Measurements from ENCODE around the gene PIGP. TPM values are rescaled to one million over a fixed set of nuclear protein-coding genes. Genes with fewer than 3 reads are reported as not detected.

The PIGP gene
- total and polyA plus RNA-seq, 2 of the 13 experiments (the other 11 are each of a cell fraction or from before 2014, with no cell fraction given), result 14.8 to 33.4 TPM

GRCh38 chr21:37072988-37073416 is at the start of gene PIGP, which contains the start of gene TTC3 (continued):
- TF ChIP-seq NFAT5 (CRISPR knock-in tag; IDR thresholded peaks at IDR 0.05) (peak; percentile 43; the same call in 1 of the 2 replicates), AGO1 (IDR thresholded peaks at IDR 0.05; ENCODE audit: low read depth, low read length, poor library complexity, severe bottlenecking) (peak; percentile 50), ZFAT (CRISPR knock-in tag; conservative IDR thresholded peaks at IDR 0.05) (no peak), ZHX2 (IDR thresholded peaks at IDR 0.05; ENCODE audit: low read depth) (no peak; the same call in 1 of the 2 replicates), ZHX2 (CRISPR knock-in tag; IDR thresholded peaks at IDR 0.05; ENCODE audit: borderline replicate concordance) (no peak), ONECUT2 (CRISPR knock-in tag; IDR thresholded peaks at IDR 0.05) (0 out of 2 replicates have a peak, but pooled peaks have one; percentile 4), NR2C2 (CRISPR knock-in tag; IDR thresholded peaks at IDR 0.05; ENCODE audit: borderline replicate concordance) (0 out of 2 replicates have a peak, but pooled peaks have one; percentile 14), ZNF44 (CRISPR knock-in tag; IDR thresholded peaks at IDR 0.05) (no peak), DNMT1 (CRISPR knock-in tag; IDR thresholded peaks at IDR 0.05) (no peak), YEATS4 (CRISPR knock-in tag; IDR thresholded peaks at IDR 0.05; ENCODE audit: borderline replicate concordance) (peak; percentile 27), STAG1 (CRISPR knock-in tag; IDR thresholded peaks at IDR 0.05) (0 out of 2 replicates have a peak, but pooled peaks have one; percentile 5), DR1 (CRISPR knock-in tag; IDR thresholded peaks at IDR 0.05) (no peak; the same call in none of the 2 replicates)
- TF ChIP-seq, protein P1, sequence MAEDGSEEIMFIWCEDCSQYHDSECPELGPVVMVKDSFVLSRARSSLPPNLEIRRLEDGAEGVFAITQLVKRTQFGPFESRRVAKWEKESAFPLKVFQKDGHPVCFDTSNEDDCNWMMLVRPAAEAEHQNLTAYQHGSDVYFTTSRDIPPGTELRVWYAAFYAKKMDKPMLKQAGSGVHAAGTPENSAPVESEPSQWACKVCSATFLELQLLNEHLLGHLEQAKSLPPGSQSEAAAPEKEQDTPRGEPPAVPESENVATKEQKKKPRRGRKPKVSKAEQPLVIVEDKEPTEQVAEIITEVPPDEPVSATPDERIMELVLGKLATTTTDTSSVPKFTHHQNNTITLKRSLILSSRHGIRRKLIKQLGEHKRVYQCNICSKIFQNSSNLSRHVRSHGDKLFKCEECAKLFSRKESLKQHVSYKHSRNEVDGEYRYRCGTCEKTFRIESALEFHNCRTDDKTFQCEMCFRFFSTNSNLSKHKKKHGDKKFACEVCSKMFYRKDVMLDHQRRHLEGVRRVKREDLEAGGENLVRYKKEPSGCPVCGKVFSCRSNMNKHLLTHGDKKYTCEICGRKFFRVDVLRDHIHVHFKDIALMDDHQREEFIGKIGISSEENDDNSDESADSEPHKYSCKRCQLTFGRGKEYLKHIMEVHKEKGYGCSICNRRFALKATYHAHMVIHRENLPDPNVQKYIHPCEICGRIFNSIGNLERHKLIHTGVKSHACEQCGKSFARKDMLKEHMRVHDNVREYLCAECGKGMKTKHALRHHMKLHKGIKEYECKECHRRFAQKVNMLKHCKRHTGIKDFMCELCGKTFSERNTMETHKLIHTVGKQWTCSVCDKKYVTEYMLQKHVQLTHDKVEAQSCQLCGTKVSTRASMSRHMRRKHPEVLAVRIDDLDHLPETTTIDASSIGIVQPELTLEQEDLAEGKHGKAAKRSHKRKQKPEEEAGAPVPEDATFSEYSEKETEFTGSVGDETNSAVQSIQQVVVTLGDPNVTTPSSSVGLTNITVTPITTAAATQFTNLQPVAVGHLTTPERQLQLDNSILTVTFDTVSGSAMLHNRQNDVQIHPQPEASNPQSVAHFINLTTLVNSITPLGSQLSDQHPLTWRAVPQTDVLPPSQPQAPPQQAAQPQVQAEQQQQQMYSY (CRISPR knock-in tag; IDR thresholded peaks at IDR 0.05), result 0 out of 2 replicates have a peak, but pooled peaks have one; percentile 7
